Measurements from ENCODE around the gene RAD51B. TPM values are rescaled to one million over a fixed set of nuclear protein-coding genes. Genes with fewer than 3 reads are reported as not detected.

The RAD51B gene
- total RNA-seq, 1 experiment from 2014 or later: 16.7 TPM

DNA sequence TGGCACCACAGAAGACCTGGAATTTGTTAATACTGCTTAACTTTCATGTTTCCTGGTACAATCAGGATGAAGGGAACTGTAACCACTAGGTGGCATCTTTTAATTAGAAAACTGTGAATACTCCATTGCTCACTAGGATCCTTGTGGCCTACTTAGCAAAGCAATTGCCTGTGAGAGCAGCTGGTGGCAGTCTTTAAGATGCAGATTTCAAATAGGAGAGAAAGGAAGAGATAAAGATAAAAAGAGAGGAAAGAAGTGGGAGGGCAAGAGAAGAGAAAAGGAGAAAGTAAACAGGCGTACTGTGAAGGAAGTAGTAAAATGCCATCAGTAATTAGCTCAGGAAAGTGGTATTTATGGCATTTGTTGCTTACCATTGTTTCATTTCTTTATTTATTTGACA is 114.5 kb downstream of the RAD51B start:
- WGBS (ENCODE audit: extremely low coverage, insufficient read length, low lambda C conversion rate): no CpG with 5 or more reads among the region's 1 CpG
- TF ChIP-seq, protein P1, sequence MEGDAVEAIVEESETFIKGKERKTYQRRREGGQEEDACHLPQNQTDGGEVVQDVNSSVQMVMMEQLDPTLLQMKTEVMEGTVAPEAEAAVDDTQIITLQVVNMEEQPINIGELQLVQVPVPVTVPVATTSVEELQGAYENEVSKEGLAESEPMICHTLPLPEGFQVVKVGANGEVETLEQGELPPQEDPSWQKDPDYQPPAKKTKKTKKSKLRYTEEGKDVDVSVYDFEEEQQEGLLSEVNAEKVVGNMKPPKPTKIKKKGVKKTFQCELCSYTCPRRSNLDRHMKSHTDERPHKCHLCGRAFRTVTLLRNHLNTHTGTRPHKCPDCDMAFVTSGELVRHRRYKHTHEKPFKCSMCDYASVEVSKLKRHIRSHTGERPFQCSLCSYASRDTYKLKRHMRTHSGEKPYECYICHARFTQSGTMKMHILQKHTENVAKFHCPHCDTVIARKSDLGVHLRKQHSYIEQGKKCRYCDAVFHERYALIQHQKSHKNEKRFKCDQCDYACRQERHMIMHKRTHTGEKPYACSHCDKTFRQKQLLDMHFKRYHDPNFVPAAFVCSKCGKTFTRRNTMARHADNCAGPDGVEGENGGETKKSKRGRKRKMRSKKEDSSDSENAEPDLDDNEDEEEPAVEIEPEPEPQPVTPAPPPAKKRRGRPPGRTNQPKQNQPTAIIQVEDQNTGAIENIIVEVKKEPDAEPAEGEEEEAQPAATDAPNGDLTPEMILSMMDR (conservative IDR thresholded peaks at IDR 0.05): peak; percentile 82
- Histone ChIP-seq H4K91ac (ENCODE audit: insufficient read length, low read depth, low read length) (no peak overlapping the region), H2BK15ac (ENCODE audit: low read depth, low read length) (no peak overlapping the region), H4K20me1 (ENCODE audit: control insufficient read depth, insufficient read depth, insufficient read length) (no peaks in the 10 kb centered on the region), H3T11ph (ENCODE audit: low read length) (no peak overlapping the region), H3K23ac (ENCODE audit: insufficient read length, low read depth, low read length) (no peak overlapping the region), H3K4ac (ENCODE audit: low read depth, low read length) (no peak overlapping the region), H3K27ac (ENCODE audit: insufficient read length, low read depth, low read length) (peak overlapping the region; percentile 91), H3K23me2 (ENCODE audit: insufficient read length, low read depth, low read length, poor library complexity, severe bottlenecking) (no peaks in the 10 kb centered on the region), H2BK12ac (ENCODE audit: insufficient read length, low read depth, low read length) (no peak overlapping the region), H2BK5ac (ENCODE audit: insufficient read length, low read length) (no peak overlapping the region), H3K79me1 (ENCODE audit: insufficient read depth, low read depth, low read length, poor library complexity, severe bottlenecking) (no peaks in the 10 kb centered on the region), H4K8ac (replicated peaks; ENCODE audit: insufficient read length, low read depth, low read length) (no peak overlapping the region), H3K14ac (ENCODE audit: insufficient read depth, low read length) (no peak overlapping the region), H4K5ac (ENCODE audit: insufficient read length, low read depth, low read length) (no peak overlapping the region), H2AFZ (ENCODE audit: low read length) (no peak overlapping the region), H3K9ac (ENCODE audit: extremely low read depth, insufficient read length, low read length) (no peak overlapping the region), H3K56ac (ENCODE audit: insufficient read length, low read depth, low read length) (no peak overlapping the region), H3K4me1 (ENCODE audit: insufficient read depth, low read length) (peaks cover 21% of the 10 kb centered on the region; the same call in 1 of the 2 replicates), H3K4me2 (ENCODE audit: insufficient read depth, insufficient read length, low read length) (peak overlapping the region; percentile 32), H3K27me3 (ENCODE audit: insufficient read depth, low read length) (no peaks in the 10 kb centered on the region), H3K79me2 (ENCODE audit: insufficient read depth, low read length) (no peaks in the 10 kb centered on the region), H3K9me3 (ENCODE audit: control insufficient read depth, low read depth, low read length) (no peaks in the 10 kb centered on the region), H2BK20ac (ENCODE audit: low read depth, low read length, poor library complexity, severe bottlenecking) (no peak overlapping the region), H3K18ac (ENCODE audit: insufficient read length, low read depth, low read length) (no peak overlapping the region), H2BK120ac (ENCODE audit: low read depth, low read length, poor library complexity, severe bottlenecking) (no peak overlapping the region), H2AK5ac (ENCODE audit: insufficient read length, low read length) (no peak overlapping the region)
- peaks cover 16 to 19% of the 10 kb centered on the region in 2 experiments for H3K9me3 Mint-ChIP-seq
- peak; percentile 74 for DNase-seq
- peaks cover 45 to 50% of the 10 kb centered on the region in 2 experiments for H3K4me1 Mint-ChIP-seq
- H3K27me3 Mint-ChIP-seq (ENCODE audit: low read depth): peaks cover 1% of the 10 kb centered on the region; the same call in 1 of the 2 replicates
- peaks cover 6 to 19% (median 18%) of the 10 kb centered on the region in 3 experiments; a peak in 6 of 7 replicates for H3K36me3 Mint-ChIP-seq (ENCODE audit: insufficient read depth in 1 of 3, low read depth in 3 of 3)
- peak overlapping the region; percentile 2 to 80 (median 68); a peak in 5 of 7 replicates for H3K27ac Mint-ChIP-seq
- peak overlapping the region; percentile 19 to 59; a peak in 4 of 5 replicates for H3K4me3 Mint-ChIP-seq
